SHP77 (cell line): ENCODE measurements around the gene ADAMTSL3.
A peak's percentile ranks its signal among the peaks of the same experiment; 100 is the strongest.

Source experiments
- DNase-seq, 2 experiments: peaks; one replicate each; lab custom pipeline; 2025; lab: John Stamatoyannopoulos, UW

ADAMTSL3 gene

GRCh38 chr15:83653639-83654378 lies at the start of gene ADAMTSL3:
Gene ADAMTSL3, plus strand, starts transcription at chr15:83654123. Its CDS starts 1,639 bp downstream, at chr15:83655762.
- no peak for DNase-seq

- DNase-seq, result no peak
Observed at GRCh38 chr15:83604549-83604948, 49.4 kb upstream of the ADAMTSL3 start.

DNA sequence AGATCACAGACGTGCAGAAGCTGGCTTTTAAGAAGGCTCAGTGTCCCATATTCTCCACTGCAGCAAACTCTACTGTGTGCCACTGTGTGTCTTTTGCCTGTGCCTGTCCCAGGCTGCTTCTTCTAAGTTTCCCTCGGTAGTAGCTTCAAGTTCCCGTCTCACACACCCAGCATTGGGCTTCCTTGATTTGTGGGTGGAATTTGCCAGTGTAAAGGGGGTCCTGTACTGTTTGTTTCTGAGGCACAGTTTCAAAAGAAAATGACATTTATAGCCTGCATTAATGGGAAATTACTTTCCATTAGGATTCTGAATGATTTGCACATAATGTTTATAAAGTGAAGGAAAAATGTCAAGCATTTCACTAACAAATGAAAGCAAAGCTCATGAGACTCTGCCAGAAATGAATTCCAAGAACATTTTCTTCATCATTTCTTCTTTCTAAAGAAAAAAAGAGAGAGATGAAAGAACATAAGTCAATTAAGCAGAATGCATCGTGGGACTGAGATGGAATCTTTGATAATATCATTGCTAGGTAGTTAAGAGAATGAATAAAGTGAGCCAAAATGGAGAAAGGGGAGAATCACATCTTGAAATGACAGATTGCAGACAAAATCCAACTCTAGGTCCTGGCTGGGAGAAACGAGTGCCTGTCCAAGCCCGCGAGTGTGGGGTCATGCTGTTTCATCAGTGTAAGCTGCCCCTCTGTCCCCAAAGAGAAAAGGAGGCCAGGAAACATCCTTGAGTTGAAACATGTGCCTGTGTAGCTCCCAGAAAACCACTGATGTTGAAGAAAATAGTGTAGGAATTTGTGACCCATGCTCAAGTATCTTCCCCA lies 48.6 kb upstream of the ADAMTSL3 start:
- no peak for DNase-seq

DNA sequence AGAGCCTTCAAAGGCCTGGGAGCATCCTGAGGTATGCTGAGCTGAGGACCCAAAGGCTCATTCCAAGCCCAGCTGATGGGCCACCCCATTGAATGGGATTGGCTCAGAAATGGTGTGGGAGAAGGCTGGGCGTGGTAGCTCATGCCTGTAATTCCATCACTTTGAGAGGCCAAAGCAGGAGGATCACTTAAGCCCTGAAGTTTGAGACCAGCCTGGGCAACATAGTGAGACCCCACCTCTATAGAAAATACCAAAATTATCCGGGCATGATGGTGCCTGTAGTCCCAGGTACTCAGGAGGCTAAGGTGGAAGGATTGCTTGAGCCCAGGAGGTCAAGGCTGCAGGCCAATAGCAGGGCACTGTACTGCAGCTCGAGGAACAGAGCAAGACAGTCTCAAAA lies 43.8 kb upstream of the ADAMTSL3 start:
- no peak for DNase-seq

GRCh38 chr15:83610901-83611685 lies 42.8 kb upstream of the ADAMTSL3 start:
- no peak for DNase-seq

DNA sequence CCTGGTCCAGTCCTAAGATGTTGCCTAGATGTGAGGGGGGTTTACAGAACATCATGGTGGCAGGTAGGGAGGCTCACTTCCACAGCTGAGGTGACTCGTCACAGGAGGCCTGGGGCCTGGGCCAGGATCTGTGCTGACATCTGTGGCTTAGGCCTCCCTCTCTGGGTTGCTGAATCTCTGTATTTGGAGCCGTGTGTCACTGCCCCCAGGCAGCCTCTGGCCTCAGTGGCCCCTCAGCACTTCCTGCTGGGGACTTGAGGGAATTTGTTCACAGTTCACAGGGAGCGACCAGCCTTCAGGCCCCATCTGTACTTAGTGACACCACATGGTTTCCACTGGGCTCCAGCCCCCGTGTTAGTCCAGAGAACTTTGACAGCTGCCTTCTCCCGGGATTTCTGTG lies 41.7 kb upstream of the ADAMTSL3 start:
- no peak for DNase-seq

DNA sequence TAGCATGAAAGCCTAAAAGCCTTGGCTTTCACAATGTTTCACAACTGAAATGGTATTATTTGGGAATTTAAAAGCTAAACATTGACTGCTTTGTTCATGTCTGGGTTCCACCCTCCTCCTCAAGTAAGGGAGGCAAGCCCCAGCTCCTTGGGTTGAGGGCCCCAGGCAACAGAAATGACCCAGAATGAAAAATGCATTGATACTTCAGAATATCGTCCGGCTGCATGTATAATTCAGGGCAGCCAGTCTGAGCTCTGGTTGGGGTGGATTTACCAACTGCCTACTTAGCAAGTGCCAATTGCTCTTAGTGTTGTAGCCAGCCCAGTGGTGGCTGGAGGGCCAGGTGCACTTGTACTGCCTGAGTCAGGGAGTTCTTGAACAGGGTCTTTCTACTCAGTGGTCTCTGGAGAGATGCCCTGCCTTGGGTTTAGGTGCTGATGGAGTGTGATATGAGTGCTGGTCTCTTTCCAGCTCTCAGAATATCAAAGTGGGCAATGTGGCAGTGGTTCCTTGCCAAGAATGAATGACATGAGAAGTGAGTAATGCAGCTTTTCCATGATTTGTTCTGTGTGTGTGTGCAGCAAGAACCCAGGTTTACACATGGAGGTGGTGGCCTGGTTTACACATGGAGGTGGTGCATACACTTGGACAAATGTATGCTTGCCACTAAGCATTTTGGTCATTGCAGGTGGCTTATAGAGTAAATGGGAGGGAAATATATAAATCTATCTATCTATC lies 40.9 kb upstream of the ADAMTSL3 start:
- DNase-seq, result no peak

DNA sequence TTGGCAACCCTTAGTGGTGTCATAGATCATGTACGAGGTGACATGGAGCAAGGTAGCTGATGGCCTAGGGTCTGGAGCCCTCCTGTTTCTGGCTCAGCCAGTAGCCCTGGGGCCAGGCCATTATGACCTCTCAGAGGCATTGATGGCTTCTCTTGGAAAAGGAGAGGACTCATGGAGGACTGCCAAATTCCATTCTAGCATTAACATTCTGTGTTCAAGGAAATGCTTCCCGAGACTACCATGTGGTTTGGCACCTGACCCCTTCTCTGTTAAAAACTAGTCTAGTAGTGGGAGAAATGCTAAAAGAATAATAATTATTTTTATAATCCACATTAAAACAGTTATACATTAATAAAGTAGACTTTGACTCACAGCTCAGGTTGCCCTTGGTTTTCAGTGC lies 40.2 kb upstream of the ADAMTSL3 start:
- no peak for DNase-seq

- DNase-seq, result no peak
Observed at GRCh38 chr15:83616840-83617239, 37.1 kb upstream of the ADAMTSL3 start.

- DNase-seq, result no peak
Observed at GRCh38 chr15:83626171-83626802, 27.6 kb upstream of the ADAMTSL3 start.

- DNase-seq, result no peak
Observed at GRCh38 chr15:83631534-83631933, 22.4 kb upstream of the ADAMTSL3 start.

DNA sequence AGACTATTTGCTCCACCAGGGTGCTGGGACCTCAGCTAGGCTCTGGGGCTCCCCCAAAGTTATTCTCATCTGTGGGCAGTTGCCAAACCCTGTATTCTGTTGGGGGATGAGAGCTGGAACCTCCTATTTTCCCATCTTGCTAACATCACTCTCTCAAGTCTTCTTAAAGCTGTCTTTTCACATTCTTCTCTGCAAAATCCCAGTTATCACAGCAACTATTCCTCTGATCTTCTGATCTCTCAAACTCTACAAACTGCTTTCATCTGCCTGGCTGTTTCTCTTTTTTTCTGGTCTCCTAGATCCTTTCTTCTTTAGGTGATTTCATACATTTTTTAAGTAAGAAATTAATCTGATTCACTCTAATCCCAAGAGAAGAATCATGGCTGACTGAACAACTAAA lies 10.7 kb upstream of the ADAMTSL3 start:
- DNase-seq, result no peak

DNA sequence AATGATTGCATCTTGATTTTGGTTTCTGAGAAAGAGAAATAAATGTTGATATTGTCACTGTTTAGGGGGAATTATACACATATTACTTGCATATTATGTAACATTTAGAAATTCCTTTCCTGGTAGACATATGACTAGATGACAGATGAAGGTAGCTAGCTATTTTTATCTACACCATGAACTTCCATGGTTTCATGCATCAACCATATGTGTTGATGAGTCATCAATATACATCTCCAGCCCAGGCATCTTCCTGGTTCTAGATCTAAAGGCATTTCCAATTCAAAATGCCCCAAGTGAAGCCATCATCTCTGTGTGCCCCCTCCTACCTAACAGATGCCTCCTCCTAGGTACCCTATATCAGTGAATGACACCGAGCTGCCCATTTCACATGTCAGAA lies 9.5 kb upstream of the ADAMTSL3 start:
- no peak for DNase-seq

DNA sequence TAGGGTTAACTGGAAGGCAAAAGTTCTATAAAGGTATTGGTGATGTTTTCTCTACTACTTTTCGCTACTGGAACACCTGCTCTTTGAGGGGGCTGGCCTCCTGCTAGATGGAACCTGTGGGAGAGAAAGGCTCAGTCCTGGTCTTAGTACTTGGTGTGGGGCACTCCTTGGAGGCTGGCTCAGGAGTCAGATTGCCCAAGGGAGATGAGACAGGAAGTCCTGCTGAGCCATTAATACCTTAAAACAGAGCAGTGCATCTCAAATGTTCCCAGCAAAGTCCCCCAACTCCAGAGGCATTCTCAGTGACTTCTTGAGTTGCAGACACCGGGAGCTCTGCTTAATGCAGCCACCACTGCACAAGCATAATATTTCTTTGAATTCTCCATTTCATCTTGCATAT lies 3.1 kb upstream of the ADAMTSL3 start:
- DNase-seq, result no peak

GRCh38 chr15:83651541-83651940 lies 2.4 kb upstream of the ADAMTSL3 start:
- peak in 1 of 2 experiments; percentile 5 for DNase-seq

GRCh38 chr15:83652626-83653204 lies 1.2 kb upstream of the ADAMTSL3 start:
- no peak for DNase-seq

GRCh38 chr15:83653288-83653638 lies 660 bp upstream of the ADAMTSL3 start:
- DNase-seq, result no peak

DNA sequence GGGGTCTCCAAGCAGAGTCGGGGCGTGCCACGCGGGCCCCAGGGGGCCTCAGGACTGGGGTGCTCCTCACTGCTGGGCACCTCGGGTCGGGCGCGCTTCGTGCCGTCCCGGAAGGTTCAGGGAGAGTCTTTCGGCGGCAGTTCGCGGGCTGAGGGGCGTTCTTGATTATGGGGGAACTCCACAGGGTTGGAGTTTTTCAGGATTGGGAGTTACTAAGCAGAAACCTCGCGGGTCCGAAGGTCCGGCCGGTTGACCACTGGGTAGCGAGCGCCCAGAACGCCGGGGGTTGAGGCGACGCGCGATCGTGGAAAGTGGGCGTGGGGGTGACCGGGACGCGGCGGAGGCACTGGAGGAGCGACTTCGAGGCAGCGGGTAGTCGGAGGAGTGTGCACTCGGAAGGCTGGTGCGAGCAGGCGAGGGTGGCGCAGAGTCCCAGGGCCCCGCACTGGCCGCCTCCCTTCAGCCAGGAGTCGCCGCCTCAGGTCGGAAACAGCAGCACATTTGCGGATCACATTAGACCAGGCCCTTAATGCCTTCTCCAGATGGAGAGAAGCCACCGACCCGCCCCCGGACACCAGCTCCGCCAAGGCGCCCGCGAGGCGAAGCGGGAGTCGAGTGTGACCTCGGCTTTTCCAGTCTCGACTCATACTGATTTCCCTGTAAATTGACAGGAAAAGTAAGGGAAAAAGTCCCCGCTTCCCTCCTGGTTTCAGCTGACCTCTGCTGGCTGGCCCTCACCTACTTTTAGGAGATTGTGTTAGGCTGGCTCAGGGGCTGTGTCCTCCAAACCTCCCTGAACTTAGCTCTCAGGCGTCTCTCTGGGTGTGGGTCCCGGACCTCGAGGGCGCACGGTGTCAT lies 685 bp downstream of the ADAMTSL3 start:
- no peak for DNase-seq

- no peak for DNase-seq
Observed at GRCh38 chr15:83655237-83655616, 1.3 kb downstream of the ADAMTSL3 start.

DNA sequence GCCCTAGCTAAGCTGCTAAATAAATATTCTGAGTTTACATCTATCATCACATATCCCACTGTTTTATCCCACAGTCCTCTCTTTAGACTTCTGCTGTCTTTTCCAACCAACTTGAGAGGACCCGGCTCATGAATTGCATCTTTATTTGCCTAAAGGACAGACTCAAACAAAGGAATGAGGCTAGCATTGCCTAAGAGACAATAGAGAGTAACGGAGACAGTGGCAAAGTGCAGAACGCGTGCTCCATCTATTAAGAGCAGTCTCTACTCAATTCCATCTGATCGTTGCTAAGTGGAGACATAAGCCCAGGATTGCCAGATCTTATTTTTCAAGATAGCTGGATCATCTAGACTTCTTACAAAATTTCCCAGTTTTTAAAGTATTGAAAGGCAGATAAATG lies 2.3 kb downstream of the ADAMTSL3 start:
- no peak for DNase-seq
